SK-MEL-5 (cell line): ENCODE measurements around the gene MRPS22. TPM values are rescaled to one million over a fixed set of nuclear protein-coding genes. Genes with fewer than 3 reads are reported as not detected.

Experiments
- DNase-seq: peaks from one replicate; pipeline ENCODE4 v3.0.0-alpha.2; 2016; ENCODE audit warnings: low read depth, low spot score
- in situ Hi-C: cut with HindIII; loops from 2 replicates; pipeline ENCODE4 v1.10.0; 2016; ENCODE audit warnings: low sequenced_read_pairs, high pct_unique_total_duplicates, low pct_unique_long_range_greater_than_20kb
- polyA plus RNA-seq, 2 experiments: library from polyadenylated mRNA; depleted of rRNA; stranded (reverse); fragments of >200 nt; gene quantifications; 2 replicates each; pipeline ENCODE4 v1.2.3, GENCODE V29; 2015
- total RNA-seq: library from RNA; depleted of rRNA; stranded (reverse); fragments of >200 nt; shearing (Covaris generic); gene quantifications from 2 replicates; pipeline ENCODE4 v1.2.3, GENCODE V29; 2014; rRNA removed

MRPS22 gene
- total RNA-seq, result 129 and 177 TPM in 2 replicates
- polyA plus RNA-seq (2015; cell fraction: cytosol; rRNA removed), result 74.0 and 86.4 TPM in 2 replicates
- polyA plus RNA-seq (2015; cell fraction: nucleus; rRNA removed), result 72.9 and 79.6 TPM in 2 replicates

DNA sequence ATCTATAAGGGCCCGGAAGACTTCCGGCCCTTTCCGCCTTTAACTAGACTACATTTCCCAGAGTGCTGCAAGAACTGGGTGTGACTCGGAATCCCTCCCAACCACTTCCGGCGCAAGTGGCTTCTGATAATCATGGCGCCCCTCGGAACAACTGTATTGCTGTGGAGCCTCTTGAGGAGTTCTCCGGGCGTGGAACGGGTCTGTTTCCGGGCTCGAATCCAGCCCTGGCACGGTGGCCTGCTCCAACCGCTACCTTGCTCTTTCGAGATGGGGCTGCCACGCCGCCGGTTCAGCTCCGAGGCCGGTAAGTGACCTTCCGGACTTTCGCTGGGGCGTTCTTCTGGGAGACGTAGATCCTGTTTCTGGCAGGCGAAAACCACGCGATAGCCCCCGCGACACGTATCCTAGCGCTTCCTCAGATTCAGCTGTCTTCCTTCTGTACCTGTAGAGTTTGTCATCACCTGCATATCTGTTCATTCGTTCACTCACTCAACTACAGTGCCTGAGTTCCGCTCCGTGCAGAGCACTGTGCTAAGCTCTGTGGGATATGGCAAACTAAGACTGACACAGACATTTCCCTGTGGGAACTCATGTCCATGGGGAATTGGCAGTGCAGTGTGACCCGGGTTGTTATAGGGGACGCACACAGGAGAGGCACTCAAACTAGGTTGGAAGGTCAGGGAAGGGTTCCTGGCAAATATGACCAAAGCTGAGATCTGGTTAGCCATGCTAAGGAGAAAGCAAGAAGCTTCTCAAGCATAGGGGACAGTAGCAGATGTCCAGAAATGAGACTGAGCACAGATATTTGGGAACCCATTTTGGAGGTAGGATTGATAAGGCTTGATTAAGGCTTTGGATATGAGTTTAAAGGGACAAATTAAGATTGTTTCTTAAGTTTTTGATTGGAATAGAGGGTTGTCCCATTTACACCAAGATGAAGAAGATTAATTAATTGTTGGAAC, at the start of gene MRPS22:
TSS of gene MRPS22 (plus strand) at position 126 of the 962 bp plus-strand sequence. CDS start at position 133, 7 bp downstream.
- DNase-seq, result peak; percentile 94
- in situ Hi-C loops, result no loop called here

DNA sequence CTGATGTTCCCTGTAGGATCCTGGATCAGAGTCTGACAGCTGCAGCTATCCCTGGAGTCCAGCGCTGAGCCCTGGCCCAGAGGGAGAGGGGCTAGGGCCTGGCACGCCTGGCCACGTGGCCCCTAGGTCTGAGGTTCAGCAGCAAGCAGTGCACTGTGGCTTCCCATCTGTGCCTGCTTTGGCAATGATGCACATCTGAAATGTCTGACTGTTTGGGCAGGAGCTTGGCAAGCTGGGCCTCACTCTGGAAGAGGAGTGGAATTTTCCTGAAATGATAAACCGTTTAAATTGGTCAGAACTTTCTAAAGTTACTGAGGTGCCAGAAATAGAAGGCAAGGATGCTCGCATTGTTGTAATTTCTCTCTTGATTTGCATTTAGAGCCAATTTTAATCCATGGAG, 48.8 kb upstream of the MRPS22 start:
- no peak for DNase-seq
- in situ Hi-C loops, result no loop called here

DNA sequence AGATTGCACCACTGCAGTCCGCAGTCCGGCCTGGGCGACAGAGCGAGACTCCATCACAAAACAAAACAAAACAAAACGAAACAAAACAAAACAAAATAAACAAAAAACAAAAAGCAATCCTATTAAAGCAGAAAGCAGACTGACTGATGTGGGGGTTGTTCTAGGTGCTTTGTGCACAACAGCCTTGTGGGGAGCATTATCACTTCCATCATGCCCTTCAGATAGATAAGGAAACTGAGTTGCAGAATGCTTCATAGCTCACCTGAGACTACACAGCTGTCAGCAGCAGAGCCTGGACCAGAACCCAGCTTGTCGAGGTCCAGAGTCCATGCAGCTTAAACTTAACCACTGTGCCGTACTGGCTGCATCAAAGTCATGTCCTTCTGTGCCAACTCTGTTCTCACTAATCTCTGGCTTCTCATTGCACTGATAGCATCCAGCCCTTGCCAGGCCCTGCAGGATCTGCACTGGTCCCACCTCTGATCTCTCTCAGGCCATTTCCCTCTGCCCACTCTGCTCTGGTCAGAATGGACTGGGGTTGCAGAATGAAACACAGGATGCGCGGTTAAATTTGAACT, 47.6 kb upstream of the MRPS22 start:
- DNase-seq, result no peak
- in situ Hi-C loops, result no loop called here

DNA sequence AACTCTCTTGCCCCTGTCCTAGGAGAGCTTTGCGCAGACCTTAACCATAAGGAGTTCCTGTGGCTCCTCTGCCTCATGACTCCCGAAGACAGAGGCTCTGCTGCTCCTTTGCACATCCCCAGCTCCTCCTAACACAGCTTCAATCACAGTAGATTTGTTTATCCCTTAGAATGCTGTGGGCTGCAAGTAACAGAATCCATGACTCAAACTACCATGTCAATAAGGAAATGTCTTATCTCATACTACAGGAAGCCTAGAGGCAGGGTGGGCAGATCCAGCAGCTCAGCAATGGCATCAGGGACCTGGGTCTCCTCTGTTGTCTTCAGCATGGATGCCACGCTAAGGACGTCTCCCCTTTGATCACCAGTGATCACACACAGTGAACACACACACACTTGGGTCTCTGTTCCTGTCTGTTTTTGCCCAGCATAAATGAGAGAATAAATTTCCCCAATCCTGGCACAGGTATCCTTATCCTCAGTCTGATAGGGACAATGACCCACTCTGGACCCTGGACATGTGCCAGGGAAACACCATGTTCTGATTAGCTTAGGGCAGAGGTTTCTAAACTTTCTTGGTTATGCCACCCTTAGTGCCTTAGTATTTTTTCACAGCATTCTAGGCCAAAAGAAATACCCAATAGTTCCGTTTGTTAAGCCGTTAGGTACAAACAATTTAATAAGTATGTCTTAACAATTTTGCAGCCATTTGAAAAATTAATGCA, 46.1 kb upstream of the MRPS22 start:
- in situ Hi-C loops, result no loop called here
- DNase-seq, result no peak

DNA sequence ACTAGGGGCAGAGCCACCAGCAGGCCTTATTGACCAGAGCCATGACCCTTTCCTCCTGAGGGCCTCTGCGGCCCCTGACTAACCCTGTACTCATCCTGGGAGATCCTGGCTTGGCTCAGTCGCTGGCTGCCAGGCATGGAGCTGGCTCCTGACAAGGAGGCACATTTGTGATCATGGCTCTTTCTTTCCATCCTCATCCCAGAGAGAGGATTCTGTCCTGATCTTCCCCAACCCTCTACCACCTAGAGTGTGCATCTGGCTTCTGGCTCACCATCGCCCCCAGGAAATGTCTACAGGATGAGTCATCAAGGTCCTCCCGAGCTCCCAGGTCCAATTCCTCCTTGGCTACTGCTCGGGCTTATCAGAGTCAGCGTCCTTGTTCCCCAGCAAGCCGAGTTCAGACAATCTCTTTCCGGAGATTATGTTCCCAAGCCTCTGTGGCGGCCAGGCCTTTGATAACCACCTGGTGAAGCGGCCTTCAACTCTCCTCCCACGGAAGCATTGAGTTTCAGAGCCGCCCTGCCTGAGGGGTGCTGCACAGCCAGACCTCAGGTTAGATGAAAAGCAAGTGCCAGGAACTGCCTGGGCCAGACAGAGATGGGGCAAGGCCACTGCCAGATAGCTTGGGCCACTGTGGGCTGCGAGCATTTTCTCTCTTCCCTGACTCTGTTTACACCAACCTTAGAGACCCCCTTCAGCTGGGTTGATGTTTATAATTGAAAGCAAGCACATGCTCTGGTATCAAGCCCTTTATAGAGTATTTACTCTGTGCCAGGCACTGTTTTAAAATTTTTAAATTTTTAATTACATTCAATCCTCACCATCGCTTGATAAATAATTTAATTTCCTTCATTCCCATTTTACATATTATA, 44.3 kb upstream of the MRPS22 start:
- DNase-seq, result no peak
- in situ Hi-C loops, result no loop called here

DNA sequence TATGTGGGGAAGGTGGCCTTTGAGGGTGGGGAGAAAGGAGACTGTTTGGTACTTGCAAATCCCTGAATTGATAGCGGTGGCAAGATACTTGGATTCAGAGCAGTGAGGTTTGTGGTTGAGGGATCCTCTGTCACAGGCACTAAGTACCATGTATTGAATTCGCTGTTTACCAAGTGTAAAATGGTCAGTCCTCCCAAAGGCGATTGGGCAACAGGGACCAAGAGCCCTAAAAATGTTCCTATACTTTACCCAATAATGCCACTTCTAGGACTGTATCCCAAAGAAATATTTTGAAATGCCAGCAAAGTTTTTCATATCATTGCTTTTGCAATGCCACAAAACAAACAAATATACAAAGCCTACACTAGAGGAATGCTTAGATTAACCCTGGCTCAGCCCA, 43.4 kb upstream of the MRPS22 start:
- in situ Hi-C loops, result no loop called here
- no peak for DNase-seq

DNA sequence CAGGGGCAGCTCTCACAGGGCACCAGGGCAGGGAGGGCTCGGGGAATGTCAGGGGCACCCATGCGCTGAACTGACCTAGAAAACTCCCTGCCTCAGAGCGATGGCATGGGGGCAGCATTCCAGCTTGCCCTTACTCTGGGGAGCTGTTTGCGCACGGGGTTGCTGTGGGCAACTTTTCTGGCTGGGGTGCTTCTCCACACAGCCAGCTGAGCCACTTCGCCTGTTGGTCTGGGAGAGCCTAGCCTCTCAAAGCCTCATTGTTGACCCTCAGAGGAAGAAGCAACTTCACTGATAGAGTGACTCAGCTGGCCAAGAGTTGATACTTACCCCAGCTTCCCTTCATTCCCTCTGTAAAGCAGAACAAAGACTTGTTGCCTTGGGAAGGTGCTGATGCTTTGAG, 42.6 kb upstream of the MRPS22 start:
- in situ Hi-C loops, result no loop called here
- DNase-seq, result no peak

DNA sequence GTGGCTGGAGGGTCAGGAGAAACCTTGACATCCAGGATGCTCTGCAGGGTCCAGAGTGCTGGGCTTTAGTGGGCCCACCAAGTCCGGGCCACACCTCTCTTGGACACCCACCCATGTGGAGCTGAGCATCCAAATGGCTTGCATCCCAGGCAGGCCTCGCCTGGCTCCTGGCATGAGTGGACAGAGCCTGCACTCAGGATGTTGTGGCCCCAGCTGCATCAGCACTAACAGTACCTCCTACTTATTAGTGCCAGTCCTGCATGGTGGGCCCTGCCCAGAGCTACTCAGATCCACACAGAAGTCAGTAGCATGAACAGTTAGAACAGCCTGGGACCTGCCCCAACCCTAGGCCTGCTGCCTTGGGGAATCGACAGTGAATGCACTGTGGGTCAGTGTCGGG, 42.2 kb upstream of the MRPS22 start:
- in situ Hi-C loops, result no loop called here
- no peak for DNase-seq

DNA sequence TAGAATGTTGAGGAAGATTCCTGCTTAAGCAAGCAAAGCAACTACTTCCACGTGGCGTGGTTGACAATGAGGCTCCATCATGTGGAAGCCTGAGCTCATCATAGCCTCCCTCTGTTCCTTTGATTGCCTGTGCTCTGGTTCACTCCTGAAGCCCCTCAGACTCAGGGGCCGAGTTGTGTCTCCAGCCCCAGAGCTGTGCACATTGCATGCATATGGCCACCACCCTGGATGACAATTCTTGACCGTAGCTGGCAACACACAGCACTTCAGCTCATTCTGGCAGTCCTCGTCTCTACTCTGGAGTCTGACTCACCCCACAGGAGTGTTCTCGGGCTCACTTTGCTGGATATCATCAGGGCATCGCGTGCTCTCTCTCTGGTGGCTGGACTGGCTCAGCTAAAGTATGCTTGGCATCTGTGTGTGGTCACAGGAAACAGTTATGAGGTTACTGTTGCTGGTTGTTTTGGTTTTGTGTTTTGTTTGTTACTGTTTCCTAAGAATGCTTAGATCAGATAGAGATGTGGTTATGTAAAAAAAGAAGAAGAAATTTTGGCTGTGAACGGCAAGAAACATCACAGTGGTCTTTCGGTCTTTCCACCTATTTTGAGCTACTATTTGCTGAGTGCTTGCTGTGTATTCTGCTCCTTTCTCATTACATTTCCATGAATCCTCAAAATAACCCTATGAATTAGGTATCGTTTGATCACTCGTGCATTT, 41.6 kb upstream of the MRPS22 start:
- DNase-seq, result peak; percentile 74
- in situ Hi-C loops, result no loop called here

DNA sequence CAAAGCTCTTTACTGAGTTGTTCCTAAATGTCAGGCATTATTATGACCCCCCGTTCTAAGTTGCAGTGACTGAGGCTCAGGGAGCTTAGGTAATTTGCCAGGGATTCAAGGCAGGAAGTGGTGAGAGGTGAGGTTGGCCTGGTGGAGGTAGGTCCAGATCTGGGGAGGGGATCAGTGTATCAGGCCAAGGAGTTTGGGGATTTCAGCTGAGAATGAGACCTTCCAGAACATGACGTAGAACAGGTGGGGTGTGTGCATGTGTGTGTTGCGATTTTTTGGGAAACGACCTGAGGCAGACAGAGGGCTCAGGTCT, 41.1 kb upstream of the MRPS22 start:
- in situ Hi-C loops, result no loop called here
- DNase-seq, result no peak

DNA sequence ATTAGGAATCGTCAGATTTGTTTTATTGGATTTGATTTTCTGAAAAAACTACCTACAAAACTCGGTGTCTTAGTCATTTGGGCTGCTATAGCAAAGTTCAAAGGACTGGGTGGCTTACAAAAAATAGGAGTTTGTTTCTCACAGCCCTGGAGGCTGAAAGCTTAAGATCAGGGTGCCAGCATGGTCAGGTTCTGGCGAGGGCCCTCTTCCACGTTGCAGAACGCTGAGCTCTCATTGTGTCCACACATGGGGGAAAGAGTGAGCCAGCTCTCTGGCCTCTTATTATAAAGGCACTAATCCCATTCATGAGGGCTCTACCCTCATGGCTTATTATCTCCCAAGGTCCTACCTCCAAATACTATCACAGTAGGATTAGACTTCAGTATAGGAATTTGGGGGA, 40.6 kb upstream of the MRPS22 start:
- no peak for DNase-seq
- in situ Hi-C loops, result no loop called here

DNA sequence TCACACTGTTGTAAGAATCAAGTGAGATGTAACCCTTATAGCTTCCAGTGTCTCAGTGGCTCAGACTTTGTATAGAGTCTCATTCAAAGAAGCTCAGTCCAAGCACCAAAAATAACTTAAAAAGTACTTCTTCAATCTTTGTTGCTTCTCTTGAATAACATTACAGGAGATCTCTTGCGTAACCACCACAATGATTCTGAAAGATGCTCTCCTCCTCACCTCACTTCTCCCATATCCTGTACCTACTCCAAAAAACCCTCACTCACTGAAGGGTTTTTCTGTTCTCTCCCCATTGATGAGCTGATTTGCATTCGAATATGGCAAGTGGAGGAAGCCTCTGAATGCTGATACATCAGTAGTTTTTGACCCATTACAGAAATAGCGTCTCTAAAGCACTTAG, 39.4 kb upstream of the MRPS22 start:
- no peak for DNase-seq
- in situ Hi-C loops, result no loop called here

DNA sequence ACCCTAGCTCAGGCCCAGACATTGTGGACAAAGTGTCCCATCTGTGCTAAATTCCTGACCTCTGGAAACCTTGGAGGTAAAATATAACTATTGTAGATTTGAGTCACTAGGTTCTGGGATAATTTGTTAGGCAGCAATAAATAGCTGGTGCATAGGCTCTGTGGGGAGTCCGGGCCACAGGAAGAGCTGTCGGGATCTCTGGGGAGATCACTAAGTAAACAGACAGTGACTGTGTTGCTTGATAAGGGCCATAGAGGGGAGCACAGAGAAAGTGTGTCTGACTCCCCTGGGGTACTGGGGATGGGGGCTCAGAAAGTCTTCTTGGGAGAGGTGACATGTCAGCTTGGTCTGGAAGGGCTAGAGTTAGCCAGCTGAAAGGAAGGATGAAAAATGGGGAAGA, 37.7 kb upstream of the MRPS22 start:
- in situ Hi-C loops, result no loop called here
- no peak for DNase-seq

DNA sequence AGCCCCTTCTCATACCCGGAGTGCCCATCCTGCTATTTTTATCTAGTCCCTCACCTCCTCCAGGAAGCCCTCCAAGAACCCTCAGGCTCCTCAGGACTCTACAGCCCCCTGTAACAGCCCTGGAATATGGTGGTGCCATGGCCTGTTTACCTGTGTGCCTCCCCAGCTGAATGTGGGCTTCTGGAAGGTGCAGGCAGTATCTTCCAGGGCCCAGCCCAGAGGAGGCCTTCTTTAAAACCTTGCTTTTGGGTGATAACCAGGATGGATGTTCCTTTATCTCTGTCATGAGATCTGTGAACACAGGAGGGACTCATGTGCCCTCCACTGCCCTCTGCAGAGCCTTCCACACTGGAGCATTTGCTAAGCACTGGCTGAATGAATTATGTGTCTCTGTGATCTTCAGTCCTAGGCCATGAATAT, 36.7 kb upstream of the MRPS22 start:
- in situ Hi-C loops, result no loop called here
- no peak for DNase-seq

DNA sequence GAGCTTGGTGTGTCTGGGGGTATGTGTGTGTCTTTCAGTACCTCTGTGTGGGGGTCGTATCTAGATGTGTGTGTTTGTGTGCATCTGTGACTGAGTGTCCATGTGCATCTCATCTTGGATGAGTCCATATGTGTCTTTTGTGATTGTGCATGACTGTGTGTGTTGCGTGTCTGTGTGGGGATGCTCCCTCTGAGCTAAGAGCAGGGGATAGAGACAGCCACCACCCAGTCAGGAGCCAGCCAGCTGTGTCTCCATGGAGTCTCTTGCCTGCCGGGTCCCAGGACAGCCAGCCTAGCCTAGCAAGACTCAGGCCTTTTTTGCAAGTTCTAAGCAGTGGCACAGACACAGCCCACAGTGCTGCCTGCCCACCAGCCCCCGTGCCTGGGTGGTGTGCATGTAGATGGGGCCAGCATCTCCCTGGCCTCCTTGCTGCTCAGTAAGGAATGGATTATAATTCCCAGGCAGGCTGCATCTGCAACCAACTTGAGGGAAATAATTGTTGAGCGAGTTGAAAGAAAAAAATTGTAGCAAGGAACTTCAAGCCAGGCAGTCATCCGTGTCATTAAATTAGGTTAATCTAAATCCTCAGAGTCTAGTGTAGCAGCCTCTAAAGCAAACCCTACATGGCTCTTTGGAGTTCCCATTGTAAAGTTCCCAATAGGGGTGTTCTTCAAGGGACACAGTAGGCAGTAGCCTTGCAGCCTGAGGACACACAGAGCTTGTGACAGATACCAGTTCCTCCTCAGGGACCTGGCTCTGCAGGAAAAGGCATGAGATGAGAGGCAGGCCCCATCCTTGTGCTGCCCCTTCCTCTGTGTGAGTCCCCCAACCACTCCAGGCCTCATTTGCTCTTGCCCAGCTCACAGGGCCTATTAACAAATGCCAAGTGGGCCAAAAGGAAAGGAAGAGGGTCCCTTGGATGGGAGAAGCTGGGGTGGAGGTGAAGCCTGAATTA, 35.9 kb upstream of the MRPS22 start:
- in situ Hi-C loops, result no loop called here
- DNase-seq, result no peak

DNA sequence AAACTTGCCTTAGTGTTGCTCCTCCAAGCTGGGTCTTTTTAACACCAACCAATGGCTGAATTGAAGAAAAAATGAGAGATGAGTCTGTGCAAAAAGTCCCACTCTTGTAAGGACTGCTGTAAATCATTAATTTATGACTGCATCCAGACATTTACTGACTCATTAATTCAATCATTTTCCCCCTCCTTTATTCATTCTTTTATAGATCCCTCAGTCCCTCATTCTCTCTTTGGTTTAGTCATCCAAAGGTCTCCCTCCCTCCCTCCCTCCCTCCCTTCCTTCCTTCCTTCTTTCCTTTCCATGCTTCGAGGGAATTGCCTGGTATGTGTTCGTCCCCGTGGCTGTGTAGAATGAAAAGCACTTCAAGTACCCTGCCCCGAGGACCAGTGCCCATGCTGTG, 35.3 kb upstream of the MRPS22 start:
- in situ Hi-C loops, result no loop called here
- no peak for DNase-seq
